Testis (tissue), 3 donors: Measurements from ENCODE around the gene PITPNC1. TPM values are rescaled to one million over a fixed set of nuclear protein-coding genes. Genes with fewer than 3 reads are reported as not detected.
"Not testable (repeated sequence)": the region's sequence is repeated elsewhere in the genome, so short reads cannot be mapped to it uniquely, and the experiment has no call there.

Experiments used
- DNase-seq: peaks from one replicate; pipeline ENCODE4 v3.0.0-alpha.2; 2019
- H3K27ac ChIP-seq, 2 donors: fragments of 200-600 bp; sonication (generic); one replicate each; pipeline ENCODE4 v1.5.1; 2019
- H3K27me3 ChIP-seq: fragments of 200-600 bp; sonication (generic); one replicate; pipeline ENCODE4 v1.5.1; 2019
- H3K36me3 ChIP-seq: fragments of 200-600 bp; sonication (generic); one replicate; pipeline ENCODE4 v1.5.1; 2017; ENCODE audit warnings: low read depth; ENCODE audit errors: missing control alignments
- H3K4me1 ChIP-seq: fragments of 200-600 bp; sonication (generic); one replicate; pipeline ENCODE4 v1.5.1; 2019
- H3K4me3 ChIP-seq, 2 donors: fragments of 200-600 bp; sonication (generic); one replicate each; pipeline ENCODE4 v1.5.1; 2017 to 2019
- H3K9me3 ChIP-seq: fragments of 200-600 bp; sonication (generic); one replicate; pipeline ENCODE4 v1.5.1; 2017
- CTCF ChIP-seq, 3 experiments: fragments of 450-650 bp in 2 of 3; fragments of 200-600 bp in 1 of 3; sonication (generic) in 1 of 3; IDR thresholded peaks; one replicate each; pipeline ENCODE4 v1.5.1; 2016 to 2019; ENCODE audit warnings: antibody characterized with exemption in 3 of 3, mild to moderate bottlenecking in 2 of 3, moderate library complexity in 1 of 3
- POLR2A ChIP-seq: fragments of 450-650 bp; IDR thresholded peaks from one replicate; pipeline ENCODE4 v1.6.1; 2017; ENCODE audit warnings: antibody characterized with exemption, mild to moderate bottlenecking, moderate library complexity
- WGBS, 2 donors: methylation state at CpG; one replicate each; pipeline ENCODE4 v1.1.5; 2018; 5-methylcytosine and 5-hydroxymethylcytosine counted together
- intact Hi-C: fragments of 100-400 bp; cut with DNase I; formaldehyde crosslinking; loops from one replicate; pipeline ENCODE4 v1.15.1; 2023; ENCODE audit warnings: low total_unique reads
- polyA plus RNA-seq: library from polyadenylated mRNA; stranded (reverse); fragments of 350-450 nt; fragmentation: Illumina TruSeq; extraction: RNeasy Lipid Tissue Mini Kit (QIAGEN cat#74804); gene quantifications from one replicate; pipeline ENCODE4 v1.2.3, GENCODE V29; 2014; ENCODE audit warnings: low read depth, low replicate concordance; ENCODE audit not compliant: insufficient read depth
- total RNA-seq, 2 donors: library from RNA; depleted of rRNA; stranded (reverse); fragments of >200 nt; gene quantifications; one replicate each; pipeline ENCODE4 v1.2.3, GENCODE V29; 2016

PITPNC1 gene
- total and polyA plus RNA-seq, 3 donors from 2014 or later: 8.3 to 12.8 (median 12.2) TPM

- peak overlapping the region; percentile 81 to 85 for H3K4me3 ChIP-seq
- no peaks in the 10 kb centered on the region for H3K36me3 ChIP-seq
- TF ChIP-seq CTCF (IDR thresholded peaks at IDR 0.05): no peak
- no peak for TF ChIP-seq POLR2A
- WGBS, 2 donors: 0 to 1% methylated on average over 16 of the region's 16 CpGs
- intact Hi-C loops: no loop called here
- DNase-seq: no peak
- peaks cover 18% of the 10 kb centered on the region for H3K4me1 ChIP-seq
- H3K27ac ChIP-seq: peak overlapping the region; percentile 65 to 93
- no peaks in the 10 kb centered on the region for H3K27me3 ChIP-seq
- no peaks in the 10 kb centered on the region for H3K9me3 ChIP-seq
Observed at GRCh38 chr17:67718325-67718941, 341.4 kb downstream of the PITPNC1 start.

GRCh38 chr17:67725373-67725791 is 348.3 kb downstream of the PITPNC1 start:
- no peak for DNase-seq
- Histone ChIP-seq H3K4me3 (no peak overlapping the region), H3K4me1 (no peaks in the 10 kb centered on the region), H3K27ac (no peak overlapping the region), H3K27me3 (no peaks in the 10 kb centered on the region), H3K36me3 (no peaks in the 10 kb centered on the region), H3K9me3 (no peaks in the 10 kb centered on the region)
- no peak for TF ChIP-seq CTCF (IDR thresholded peaks at IDR 0.05)
- no peak for TF ChIP-seq POLR2A
- WGBS, 2 donors: 91 to 93% methylated on average over 4 of the region's 4 CpGs
- intact Hi-C loops: no loop called here

GRCh38 chr17:67725807-67726206 is 348.7 kb downstream of the PITPNC1 start:
- no peaks in the 10 kb centered on the region for H3K9me3 ChIP-seq
- TF ChIP-seq CTCF (IDR thresholded peaks at IDR 0.05) (no peak), POLR2A (no peak)
- H3K27me3 ChIP-seq: no peaks in the 10 kb centered on the region
- H3K4me3 ChIP-seq: no peak overlapping the region
- no peaks in the 10 kb centered on the region for H3K4me1 ChIP-seq
- no peaks in the 10 kb centered on the region for H3K36me3 ChIP-seq
- 92 to 94% methylated on average over 4 of the region's 4 CpGs for WGBS, 2 donors
- H3K27ac ChIP-seq: no peak overlapping the region
- intact Hi-C loops: no loop called here
- no peak for DNase-seq

- H3K4me3 ChIP-seq, H3K4me1 ChIP-seq, H3K27me3 ChIP-seq, H3K27ac ChIP-seq, DNase-seq, H3K36me3 ChIP-seq, H3K9me3 ChIP-seq, intact Hi-C loops: not testable (repeated sequence)
- 90 to 95% methylated on average over 15 of the region's 15 CpGs for WGBS, 2 donors
Observed at GRCh38 chr17:67727152-67728039, 350.3 kb downstream of the PITPNC1 start.

- Histone ChIP-seq H3K4me1 (no peaks in the 10 kb centered on the region), H3K4me3 (no peak overlapping the region), H3K27ac (no peak overlapping the region), H3K27me3 (no peaks in the 10 kb centered on the region), H3K36me3 (no peaks in the 10 kb centered on the region), H3K9me3 (no peaks in the 10 kb centered on the region)
- intact Hi-C loops: no loop called here
- TF ChIP-seq CTCF (IDR thresholded peaks at IDR 0.05) (no peak), POLR2A (no peak)
- WGBS, 2 donors: 94 to 95% methylated on average over 6 of the region's 6 CpGs
- no peak for DNase-seq
Observed at GRCh38 chr17:67729903-67730302, 352.8 kb downstream of the PITPNC1 start.
